Nephron (organoid): ENCODE results near the gene ST6GALNAC3.

Experiments used
- H3K27ac Mint-ChIP-seq, 3 experiments: 2 replicates each; pipeline ENCODE4 v1.8.0; 2020; ENCODE audit warnings: mixed read lengths in 3 of 3, mild to moderate bottlenecking in 2 of 3, moderate library complexity in 1 of 3
- H3K27me3 Mint-ChIP-seq: 2 replicates; pipeline ENCODE4 v1.8.0; 2021; ENCODE audit warnings: low read depth, mild to moderate bottlenecking, moderate library complexity, mixed read lengths
- H3K36me3 Mint-ChIP-seq: 2 replicates; pipeline ENCODE4 v1.8.0; 2020; ENCODE audit warnings: low read depth, mixed read lengths
- H3K4me1 Mint-ChIP-seq: 2 replicates; pipeline ENCODE4 v1.8.0; 2020; ENCODE audit warnings: mixed read lengths
- H3K4me3 Mint-ChIP-seq, 3 experiments: 2 replicates each; pipeline ENCODE4 v1.8.0; 2020; ENCODE audit warnings: mild to moderate bottlenecking in 3 of 3, mixed read lengths in 3 of 3, moderate library complexity in 2 of 3
- H3K9me3 Mint-ChIP-seq: 2 replicates; pipeline ENCODE4 v1.8.0; 2020; ENCODE audit warnings: mixed read lengths
- CTCF ChIP-seq, 3 experiments: fragments of 200-600 bp; sonication (generic); IDR thresholded peaks; one replicate each; pipeline ENCODE4 v1.5.0; 2021; ENCODE audit warnings: antibody characterized with exemption in 3 of 3; ENCODE audit not compliant: unreplicated experiment in 3 of 3

The ST6GALNAC3 gene

DNA sequence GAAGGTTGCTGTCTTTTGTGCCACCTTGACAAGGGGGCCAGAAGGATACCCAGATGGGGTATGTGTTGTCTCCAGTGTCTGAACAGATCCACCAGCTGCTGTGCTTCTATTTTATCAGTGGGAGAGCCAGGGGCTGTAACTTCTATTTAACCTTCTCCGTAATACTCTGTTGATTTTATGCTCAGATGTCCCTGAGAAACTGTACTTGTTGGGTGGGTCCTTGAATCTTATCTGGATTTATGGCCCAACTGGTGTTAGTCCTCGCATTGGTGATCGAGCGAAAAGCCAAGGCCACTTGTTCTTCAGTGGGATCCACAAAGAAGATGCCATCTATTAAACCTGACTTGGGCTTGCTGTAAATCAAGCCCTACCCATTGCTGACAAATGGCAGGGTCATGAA is 56.4 kb downstream of the ST6GALNAC3 start:
- Mint-ChIP-seq H3K36me3 (peaks cover 30% of the 10 kb centered on the region), H3K4me1 (peaks cover 17% of the 10 kb centered on the region), H3K27me3 (no peaks in the 10 kb centered on the region), H3K9me3 (no peaks in the 10 kb centered on the region), H3K27ac (no peak overlapping the region), H3K4me3 (no peak overlapping the region)
- no peak for TF ChIP-seq CTCF (IDR thresholded peaks at IDR 0.05; ENCODE audit: unreplicated experiment in 3 of 3)

- H3K9me3 Mint-ChIP-seq = no peaks in the 10 kb centered on the region
- peaks cover 13% of the 10 kb centered on the region for H3K4me1 Mint-ChIP-seq
- H3K4me3 Mint-ChIP-seq = no peak overlapping the region
- no peak for TF ChIP-seq CTCF (IDR thresholded peaks at IDR 0.05; ENCODE audit: unreplicated experiment in 3 of 3)
- H3K36me3 Mint-ChIP-seq = peaks cover 26% of the 10 kb centered on the region
- H3K27ac Mint-ChIP-seq = no peak overlapping the region
- no peaks in the 10 kb centered on the region for H3K27me3 Mint-ChIP-seq
These were observed 59.4 kb downstream of the ST6GALNAC3 start for GRCh38 chr1:76133977-76134376.

DNA sequence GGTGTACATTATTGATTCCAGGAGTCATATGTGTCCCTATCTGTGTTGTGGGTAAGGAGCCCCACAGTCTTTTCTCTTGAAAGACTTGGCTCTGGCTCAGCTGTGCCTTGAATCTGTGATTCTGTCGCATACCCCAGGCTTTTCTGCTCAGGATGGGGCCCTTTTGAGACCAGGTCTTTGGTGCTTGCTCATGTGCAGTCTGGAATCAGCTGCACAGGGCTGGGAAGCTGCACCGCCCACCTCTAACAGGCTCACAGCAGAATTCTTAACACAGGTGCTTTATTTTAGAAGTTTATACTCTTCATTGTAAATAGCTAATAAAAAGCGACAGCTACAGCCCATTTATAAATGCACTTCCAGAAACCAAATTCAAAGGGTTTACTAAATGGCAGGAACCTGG is 61.3 kb downstream of the ST6GALNAC3 start:
- H3K4me3 Mint-ChIP-seq = no peak overlapping the region
- peaks cover 22% of the 10 kb centered on the region for H3K4me1 Mint-ChIP-seq
- H3K27ac Mint-ChIP-seq = no peak overlapping the region

DNA sequence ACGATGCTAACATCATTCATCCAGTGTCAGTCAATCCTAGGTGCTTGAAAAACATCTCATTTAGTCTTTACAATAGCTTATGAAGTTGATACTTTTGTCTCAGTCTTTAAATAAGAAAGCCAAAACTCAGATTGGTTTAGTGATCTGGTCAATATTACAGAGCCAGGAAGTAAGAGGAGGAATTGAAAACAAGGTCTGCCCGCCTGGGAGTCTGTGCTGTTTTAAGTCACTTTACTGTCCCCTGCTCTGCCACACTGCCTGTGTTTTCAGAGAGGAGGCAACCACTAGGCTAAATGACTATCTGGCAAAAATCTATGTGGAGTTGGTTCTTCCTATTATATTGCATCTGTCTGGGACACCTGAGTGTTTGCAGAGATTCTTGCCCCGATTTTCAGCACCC is 62.3 kb downstream of the ST6GALNAC3 start:
- H3K4me3 Mint-ChIP-seq = no peak overlapping the region
- H3K27me3 Mint-ChIP-seq = no peaks in the 10 kb centered on the region
- no peaks in the 10 kb centered on the region for H3K9me3 Mint-ChIP-seq
- TF ChIP-seq CTCF (IDR thresholded peaks at IDR 0.05; ENCODE audit: unreplicated experiment in 3 of 3) = no peak
- H3K4me1 Mint-ChIP-seq = peaks cover 30% of the 10 kb centered on the region
- H3K36me3 Mint-ChIP-seq = peaks cover 19% of the 10 kb centered on the region
- peak overlapping the region in 1 of 3 experiments; percentile 5 for H3K27ac Mint-ChIP-seq

More for the DNA sequence above, 61.3 kb downstream of the ST6GALNAC3 start:
- peaks cover 25% of the 10 kb centered on the region for H3K36me3 Mint-ChIP-seq
- no peaks in the 10 kb centered on the region for H3K27me3 Mint-ChIP-seq
- no peak for TF ChIP-seq CTCF (IDR thresholded peaks at IDR 0.05; ENCODE audit: unreplicated experiment in 3 of 3)
- no peaks in the 10 kb centered on the region for H3K9me3 Mint-ChIP-seq

DNA sequence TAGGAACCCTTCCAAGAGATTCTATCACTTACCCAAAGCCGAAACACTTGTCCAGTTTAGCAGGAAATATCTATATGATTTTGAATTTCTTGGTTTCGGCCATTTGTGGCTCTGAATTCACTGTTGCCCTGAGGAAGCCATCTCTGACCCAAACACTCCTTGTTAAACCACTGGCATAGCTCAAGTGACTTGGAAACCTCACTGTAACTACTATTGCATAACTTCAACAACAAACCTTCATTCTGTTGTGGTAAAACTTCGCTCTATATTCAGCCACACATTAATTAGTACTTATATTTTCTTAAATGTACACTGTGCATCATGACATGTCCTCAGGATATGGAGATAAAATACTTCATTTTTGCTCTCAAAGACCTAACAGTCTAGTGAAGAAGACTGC is 63.2 kb downstream of the ST6GALNAC3 start:
- Mint-ChIP-seq H3K4me3 (no peak overlapping the region), H3K9me3 (no peaks in the 10 kb centered on the region)

More for the DNA sequence above, 63.2 kb downstream of the ST6GALNAC3 start:
- Mint-ChIP-seq H3K4me1 (peaks cover 38% of the 10 kb centered on the region), H3K36me3 (peaks cover 12% of the 10 kb centered on the region), H3K27ac (peak overlapping the region in 1 of 3 experiments; percentile 5), H3K27me3 (no peaks in the 10 kb centered on the region)
- no peak for TF ChIP-seq CTCF (IDR thresholded peaks at IDR 0.05; ENCODE audit: unreplicated experiment in 3 of 3)
